ENCODE measurements around the gene ELOVL3.

Gene ELOVL3

DNA sequence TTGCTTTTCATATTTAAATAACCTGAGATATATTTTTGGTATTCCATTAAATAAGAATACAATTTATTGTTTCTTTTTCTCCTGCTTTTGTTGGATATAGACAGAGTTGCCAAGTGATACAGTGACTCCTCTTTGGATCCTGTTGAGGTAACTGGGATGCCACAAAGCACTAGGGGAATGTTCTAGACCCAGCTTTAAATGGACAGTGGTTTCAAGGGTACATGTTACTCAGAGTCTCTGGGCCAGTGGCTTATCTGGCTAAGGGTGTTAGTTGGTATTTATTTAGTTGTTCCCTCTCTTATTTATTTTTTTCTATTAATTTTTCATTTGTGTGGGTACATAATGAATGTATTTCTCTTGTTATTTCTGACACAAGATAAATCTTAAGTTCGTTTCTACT lies 28.3 kb downstream of the ELOVL3 start:
- DNase-seq (ENCODE audit: low spot score): no peak

DNA sequence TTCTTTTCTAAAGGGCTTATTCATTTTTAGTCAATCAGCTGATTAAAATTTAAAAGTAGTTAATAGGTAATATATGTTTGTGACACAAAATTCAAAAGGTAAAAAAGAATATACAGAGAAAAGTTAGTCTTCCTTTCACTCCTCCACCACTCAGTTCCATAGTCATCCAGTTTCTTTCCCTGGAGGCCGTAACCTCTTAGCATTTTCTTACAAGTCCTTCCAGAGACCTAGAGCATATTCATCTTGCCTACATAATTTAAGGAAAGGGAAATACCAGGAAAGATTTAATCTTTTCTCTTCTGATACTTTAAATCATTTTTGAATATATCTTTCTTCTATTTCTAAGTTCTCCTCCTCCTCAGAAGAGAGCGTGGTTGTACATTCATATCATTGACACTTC lies 29.3 kb downstream of the ELOVL3 start:
- no peak for DNase-seq (ENCODE audit: low spot score)

DNA sequence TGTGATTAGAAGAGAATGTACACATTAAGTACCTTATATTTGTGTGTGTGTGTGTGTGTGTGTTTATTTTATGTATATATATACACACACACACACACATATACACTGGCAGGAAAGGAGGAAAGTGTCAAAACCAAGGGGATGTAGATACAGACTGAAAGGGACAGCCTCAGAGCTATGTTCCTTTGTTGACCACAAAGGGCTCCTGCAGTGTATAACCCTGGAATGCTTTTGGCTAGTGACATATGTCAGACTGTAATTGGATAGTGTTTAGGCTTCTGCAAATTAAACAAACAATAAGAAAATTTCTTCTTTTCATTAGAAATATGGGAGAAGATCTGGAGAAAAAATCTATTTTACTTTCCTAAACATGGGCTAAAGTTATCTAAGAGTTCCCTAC lies 35.1 kb downstream of the ELOVL3 start:
- no peak for DNase-seq (ENCODE audit: low spot score)

DNA sequence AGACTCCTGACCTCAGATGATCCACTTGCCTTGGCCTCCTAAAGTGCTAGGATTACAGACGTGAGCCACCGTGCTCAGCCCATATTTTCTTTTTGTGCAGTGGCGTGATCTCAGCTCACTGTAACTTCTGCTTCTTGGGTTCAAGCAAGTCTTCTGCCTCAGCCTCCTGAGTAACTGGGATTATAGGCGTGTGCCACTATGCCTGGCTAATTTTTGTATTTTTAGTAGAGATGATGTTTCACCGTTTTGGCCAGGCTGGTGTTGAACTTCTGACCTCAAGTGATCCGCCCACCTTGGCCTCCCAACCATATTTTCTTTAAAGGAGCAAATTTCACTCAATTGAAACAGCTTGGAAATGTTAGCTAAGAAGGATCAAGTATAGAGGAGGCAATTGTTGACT lies 35.7 kb downstream of the ELOVL3 start:
- DNase-seq (ENCODE audit: low spot score): no peak

DNA sequence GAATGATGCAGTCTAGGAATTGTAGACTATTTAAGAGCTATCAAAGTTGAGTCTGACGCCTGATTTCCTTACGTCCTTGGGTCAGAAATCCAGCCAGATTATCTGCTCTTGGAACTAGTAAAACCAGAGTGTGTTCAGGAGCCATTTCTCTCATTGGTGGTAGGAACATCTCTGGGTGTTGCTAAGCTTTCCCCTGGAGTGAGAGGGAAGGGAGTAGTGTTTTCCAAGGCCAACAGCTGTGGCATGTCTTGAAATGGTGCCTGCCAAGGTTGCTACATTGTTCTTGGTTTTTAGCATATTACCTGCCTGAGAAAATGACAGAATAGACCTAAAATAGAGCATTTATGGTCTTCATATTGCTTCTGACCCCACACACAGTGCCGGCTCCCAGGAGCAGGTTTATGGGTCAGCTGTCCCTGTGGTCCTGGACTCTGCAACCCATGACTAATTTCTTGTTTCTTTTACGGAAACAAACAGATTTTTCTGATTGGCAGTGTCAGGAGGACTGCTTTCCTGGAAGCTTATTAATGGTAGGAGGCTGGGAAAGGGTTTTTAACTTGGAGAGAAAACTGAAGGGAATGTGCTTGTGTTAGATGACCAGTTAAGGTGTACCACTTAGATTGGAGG lies 36.8 kb downstream of the ELOVL3 start:
- no peak for DNase-seq (ENCODE audit: low spot score)

DNA sequence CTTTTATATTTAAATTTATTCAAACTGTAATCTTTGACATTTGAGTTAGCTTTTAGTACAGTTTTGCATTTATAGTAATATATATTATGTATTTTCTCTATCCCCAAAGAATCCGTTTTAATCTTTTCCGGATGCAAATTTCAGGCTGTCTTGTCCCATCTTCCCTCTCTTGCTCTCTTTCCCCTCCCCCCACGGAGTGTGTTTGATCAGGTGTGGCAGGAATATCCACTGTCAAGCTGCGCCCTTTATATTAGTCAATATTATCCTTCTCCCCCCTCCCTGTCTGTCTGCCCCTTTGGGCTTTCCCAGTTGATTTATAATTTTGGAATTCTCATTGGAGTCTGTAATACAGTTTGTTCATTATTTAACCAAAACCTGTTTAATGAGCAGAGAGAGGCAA lies 38.3 kb downstream of the ELOVL3 start:
- DNase-seq (ENCODE audit: low spot score): no peak

DNA sequence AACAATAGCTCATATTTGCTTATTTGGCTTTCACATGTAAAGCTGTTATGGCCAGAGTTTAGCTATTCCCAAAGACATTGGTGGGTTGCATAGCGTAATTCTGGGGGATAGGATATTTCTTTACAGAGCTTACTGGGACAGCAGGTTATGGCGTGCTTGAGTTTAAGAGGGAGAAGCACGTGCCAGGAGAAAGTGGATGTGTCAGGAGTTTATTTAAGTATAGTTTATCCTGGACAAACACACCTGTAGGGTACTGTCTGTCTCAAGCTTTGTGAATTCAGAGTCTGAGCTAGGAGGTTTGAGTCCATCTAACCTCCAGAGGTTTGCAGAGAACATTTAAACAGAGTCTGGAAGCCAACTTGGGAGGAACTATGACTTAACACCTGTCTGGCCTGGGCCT lies 40.6 kb downstream of the ELOVL3 start:
- no peak for DNase-seq (ENCODE audit: low spot score)

DNA sequence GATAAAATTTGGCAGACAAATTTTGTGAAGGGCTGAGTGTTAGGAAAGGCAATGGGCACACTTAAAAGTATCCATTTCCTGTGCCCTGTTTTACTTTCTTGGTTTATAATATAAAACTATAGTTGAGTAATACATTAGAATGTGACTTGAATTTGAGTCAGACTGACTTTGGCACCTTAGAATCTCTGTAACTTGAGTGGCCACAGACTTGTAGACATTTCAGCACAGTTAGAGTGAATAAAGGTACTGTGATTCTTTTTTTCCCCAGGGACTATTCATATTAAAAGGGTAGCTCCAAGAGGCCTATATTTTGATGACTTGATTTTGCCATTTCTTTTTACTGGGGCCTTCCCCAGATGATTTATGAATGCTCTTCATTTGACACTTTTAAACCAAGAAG lies 41.6 kb downstream of the ELOVL3 start:
- DNase-seq (ENCODE audit: low spot score): no peak

DNA sequence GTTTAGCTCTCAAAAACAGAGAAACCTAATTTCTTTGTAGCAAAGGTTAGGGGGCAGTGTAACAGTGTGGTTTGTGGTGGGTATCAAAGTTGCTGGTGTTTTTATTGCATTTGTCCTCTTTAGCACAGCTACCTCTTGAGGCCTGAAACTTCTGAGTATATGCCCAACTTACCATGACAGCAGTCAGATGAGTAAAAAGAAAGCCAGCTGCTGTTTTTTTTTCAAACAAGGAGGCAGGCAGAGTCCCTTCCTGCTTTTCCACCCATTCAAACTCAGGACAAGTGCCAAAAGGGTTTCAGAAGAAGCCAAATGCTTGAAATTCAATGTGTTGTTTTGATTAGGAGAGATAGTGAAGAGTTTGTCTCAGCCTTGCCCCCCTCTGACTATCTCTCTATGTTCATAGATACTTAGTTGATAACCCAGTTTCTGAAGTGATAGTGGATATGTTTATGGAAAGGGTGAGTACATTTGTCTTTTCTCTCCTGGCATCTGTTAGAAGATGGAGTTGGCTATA lies 42.3 kb downstream of the ELOVL3 start:
- no peak for DNase-seq (ENCODE audit: low spot score)

DNA sequence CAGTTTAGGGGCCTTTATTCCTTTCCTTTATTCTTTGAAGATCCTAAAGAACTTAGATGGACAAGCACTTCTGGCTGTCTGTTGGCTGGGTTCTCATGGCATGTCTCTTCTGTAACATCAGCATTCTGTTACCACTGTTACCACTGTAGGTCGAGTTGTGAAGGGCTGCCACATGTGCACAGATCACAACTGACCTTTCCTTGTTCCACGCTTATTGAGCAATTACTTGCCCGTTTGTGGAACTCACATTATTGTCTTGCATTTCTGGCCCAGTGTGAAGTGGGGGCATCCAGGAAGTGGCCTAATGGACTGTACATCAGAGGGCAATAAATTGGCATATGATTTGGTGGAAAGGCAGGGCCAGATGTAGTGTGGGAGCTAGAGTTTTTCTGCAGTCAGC lies 42.9 kb downstream of the ELOVL3 start:
- no peak for DNase-seq (ENCODE audit: low spot score)

DNA sequence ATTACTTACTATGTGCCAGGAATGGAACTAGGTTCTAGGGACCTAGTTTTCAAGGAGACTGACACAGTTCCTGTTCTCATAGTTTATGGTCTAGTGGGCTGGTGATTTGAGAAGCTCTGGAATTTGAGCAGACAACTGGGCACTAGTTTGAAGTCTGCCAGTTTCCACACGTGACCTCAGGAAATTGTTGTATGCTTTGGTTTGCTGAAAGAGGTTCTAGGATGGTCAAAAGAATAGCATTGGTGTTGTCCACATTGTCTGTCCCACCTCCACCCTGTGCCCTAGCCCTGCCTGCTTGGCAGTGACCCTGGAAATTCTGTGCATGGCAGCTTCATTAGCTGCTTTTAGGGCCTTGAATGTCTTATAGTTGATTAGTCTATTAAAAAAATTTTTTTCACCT lies 48.0 kb downstream of the ELOVL3 start:
- DNase-seq (ENCODE audit: low spot score): no peak

DNA sequence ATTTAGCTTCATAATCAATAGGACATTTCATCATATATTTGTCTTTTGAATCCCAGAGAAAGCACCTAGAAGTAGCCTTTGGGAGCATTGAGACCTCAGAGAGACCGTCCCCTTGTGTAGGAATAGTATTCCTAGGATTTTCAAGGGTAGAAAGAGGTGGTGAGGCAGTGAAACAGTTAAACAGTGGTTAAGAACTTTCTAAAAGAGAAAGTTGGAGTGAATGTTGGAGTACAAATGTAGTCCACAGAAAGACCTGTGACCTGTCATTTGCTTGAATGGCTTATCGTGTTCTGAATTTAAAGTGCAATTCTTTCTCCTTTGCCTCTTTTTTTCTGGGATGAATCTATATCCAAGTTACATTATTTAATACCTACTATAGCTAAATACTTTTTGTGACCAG lies 49.2 kb downstream of the ELOVL3 start:
- no peak for DNase-seq (ENCODE audit: low spot score)

DNA sequence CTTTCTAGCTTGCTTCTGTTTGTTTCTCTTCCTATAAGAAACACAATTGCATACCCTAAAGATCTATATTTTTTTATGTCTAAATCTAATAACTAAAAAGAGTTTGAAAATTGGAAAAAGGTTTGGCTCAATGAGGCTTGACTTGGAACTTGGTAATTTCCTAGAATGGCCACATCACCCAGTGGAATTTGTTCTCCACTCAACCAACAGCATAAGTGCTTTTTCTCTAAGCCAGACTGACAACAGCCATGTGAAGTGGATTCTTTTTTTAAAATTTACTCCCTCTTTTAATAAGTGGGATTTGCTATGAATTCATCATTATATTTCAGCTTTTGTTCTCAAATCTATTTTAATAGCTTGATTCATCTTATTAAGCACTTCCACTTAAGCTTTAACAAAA lies 53.0 kb downstream of the ELOVL3 start:
- no peak for DNase-seq (ENCODE audit: low spot score)

Data from CD4-positive, alpha-beta T cell treated with Interleukin-2 at 100 ng/mL for 4 hours (primary cell).